B cell (primary cell): ENCODE results near the gene THUMPD2. TPM values are rescaled to one million over a fixed set of nuclear protein-coding genes. Genes with fewer than 3 reads are reported as not detected.

Source experiments
- ATAC-seq: fragments of 200-7000 bp; cut with Tn5 transposase; one replicate; pipeline ENCODE4 v1.10.0; 2021; ENCODE audit warnings: low read depth, mild to moderate bottlenecking, moderate number of reproducible peaks, moderate library complexity
- CTCF ChIA-PET: fragments of 350-600 bp; sonication (Branson Sonifier 250); formaldehyde crosslinking; loops from one replicate; lab custom pipeline; 2021; ENCODE audit warnings: antibody characterized with exemption, inconsistent platforms; lab: Charles Lee
- POLR2A ChIA-PET: fragments of 350-600 bp; sonication (Branson Sonifier 250); formaldehyde crosslinking; loops from one replicate; lab custom pipeline; 2021; ENCODE audit warnings: antibody characterized with exemption; lab: Charles Lee
- DNase-seq: peaks from one replicate; pipeline ENCODE4 v3.0.0; 2013
- H2AFZ ChIP-seq: 2 replicates; pipeline ENCODE4 v1.6.1; 2012; ENCODE audit warnings: mild to moderate bottlenecking, low read depth, low read length; ENCODE audit not compliant: insufficient read depth, poor library complexity, severe bottlenecking
- H3K27ac ChIP-seq, 2 donors: 1 replicate in 1 of 2; 2 replicates in 1 of 2; pipeline ENCODE4 v1.5.1; 2012 to 2013; ENCODE audit warnings: low read length in 2 of 2, mild to moderate bottlenecking in 2 of 2, moderate library complexity in 1 of 2
- H3K27me3 ChIP-seq, 4 experiments: fragments of 200-600 bp in 1 of 4; sonication (generic) in 1 of 4; replicated peaks in 1 of 4; 1 replicate in 2 of 4; 2 replicates in 2 of 4; pipeline versions ENCODE4 v1.6.1 to v1.7.0; 2013 to 2016; ENCODE audit warnings: low read length in 3 of 4, mild to moderate bottlenecking in 2 of 4, mixed read lengths in 1 of 4, moderate library complexity in 1 of 4; ENCODE audit not compliant: insufficient read depth in 4 of 4, control insufficient read depth in 3 of 4; ENCODE audit errors: control extremely low read depth in 1 of 4
- H3K36me3 ChIP-seq, 2 experiments: replicated peaks in 1 of 2; 1 replicate in 1 of 2; 2 replicates in 1 of 2; pipeline versions ENCODE4 v1.6.1 to v1.7.1; 2013; ENCODE audit warnings: low read length in 1 of 2; ENCODE audit not compliant: insufficient read depth in 2 of 2, control insufficient read depth in 1 of 2; ENCODE audit errors: control extremely low read depth in 1 of 2, extremely low read depth in 1 of 2
- H3K4me1 ChIP-seq, 2 donors: fragments of 200-600 bp in 1 of 2; sonication (generic) in 1 of 2; 1 replicate in 1 of 2; 2 replicates in 1 of 2; pipeline versions ENCODE4 v1.5.1 to v1.6.1; 2013 to 2017; ENCODE audit warnings: low read length in 2 of 2; ENCODE audit not compliant: control insufficient read depth in 2 of 2, insufficient read depth in 2 of 2
- H3K4me2 ChIP-seq: replicated peaks from 2 replicates; pipeline ENCODE3; 2012; ENCODE audit warnings: mild to moderate bottlenecking, low read depth, low read length; ENCODE audit not compliant: poor library complexity, severe bottlenecking
- H3K4me3 ChIP-seq, 5 experiments: fragments of 200-600 bp in 1 of 5; sonication (generic) in 1 of 5; 1 replicate in 3 of 5; 2 replicates in 2 of 5; pipeline versions ENCODE4 v1.5.1 to v1.7.0; 2011 to 2016; ENCODE audit warnings: low read length in 4 of 5, mild to moderate bottlenecking in 4 of 5, low read depth in 2 of 5, control low read depth in 1 of 5, moderate library complexity in 1 of 5; ENCODE audit not compliant: insufficient read depth in 1 of 5; ENCODE audit errors: control extremely low read depth in 1 of 5, extremely low read depth in 1 of 5
- H3K79me2 ChIP-seq: fragments of 200-600 bp; sonication (generic); one replicate; pipeline ENCODE4 v1.6.0; 2016; ENCODE audit warnings: low read length; ENCODE audit not compliant: control insufficient read depth, insufficient read depth
- H3K9ac ChIP-seq: fragments of 200-600 bp; sonication (generic); 2 replicates; pipeline ENCODE4 v1.6.1; 2017; ENCODE audit warnings: mild to moderate bottlenecking, low read length, moderate library complexity
- H3K9me3 ChIP-seq, 3 donors: one replicate each; pipeline versions ENCODE4 v1.6.1 to v1.7.1; 2013; ENCODE audit warnings: low read length in 2 of 3; ENCODE audit not compliant: control insufficient read depth in 2 of 3, insufficient read depth in 1 of 3; ENCODE audit errors: control extremely low read depth in 1 of 3
- H4K20me1 ChIP-seq: 2 replicates; pipeline ENCODE4 v1.6.0; 2012; ENCODE audit warnings: mild to moderate bottlenecking, low read length; ENCODE audit not compliant: insufficient read depth, control insufficient read depth, poor library complexity, severe bottlenecking
- H3K27ac Mint-ChIP-seq: one replicate; pipeline ENCODE4 v1.8.0; 2021; ENCODE audit warnings: mixed read lengths
- H3K27me3 Mint-ChIP-seq: one replicate; pipeline ENCODE4 v1.8.0; 2021; ENCODE audit warnings: mixed read lengths
- H3K4me1 Mint-ChIP-seq: one replicate; pipeline ENCODE4 v1.8.0; 2021; ENCODE audit warnings: mixed read lengths
- H3K4me3 Mint-ChIP-seq: one replicate; pipeline ENCODE4 v1.8.0; 2021; ENCODE audit warnings: mixed read lengths
- H3K9me3 Mint-ChIP-seq: one replicate; pipeline ENCODE4 v1.8.0; 2022; ENCODE audit warnings: mixed read lengths; ENCODE audit not compliant: insufficient read depth
- CTCF ChIP-seq: fragments of 200-600 bp; IDR thresholded peaks from one replicate; pipeline ENCODE4 v1.8.0; 2022; ENCODE audit warnings: antibody characterized with exemption, mild to moderate bottlenecking
- EZH2 ChIP-seq: IDR thresholded peaks from 2 replicates; pipeline ENCODE4 v1.6.1; 2012; ENCODE audit warnings: borderline replicate concordance, low read depth, mild to moderate bottlenecking, moderate library complexity, low read length; ENCODE audit not compliant: insufficient read depth, poor library complexity, severe bottlenecking
- WGBS: methylation state at CpG from one replicate; pipeline ENCODE4 v1.1.5; 2013; ENCODE audit warnings: missing lambda C conversion rate; ENCODE audit not compliant: insufficient coverage; 5-methylcytosine and 5-hydroxymethylcytosine counted together
- intact Hi-C: fragments of 100-400 bp; cut with micrococcal nuclease; formaldehyde crosslinking; loops from one replicate; pipeline ENCODE4 v1.10.0; 2022
- polyA plus RNA-seq: library from polyadenylated mRNA; depleted of rRNA; stranded (reverse); fragments of >200 nt; gene quantifications from 2 replicates; pipeline ENCODE4 v1.2.3, GENCODE V29; 2012
- total RNA-seq, 2 donors: library from RNA; stranded (reverse); fragments of 120-200 nt in 1 of 2; gene quantifications; 1 replicate in 1 of 2; 2 replicates in 1 of 2; pipeline versions ENCODE4 v1.2.3 to v1.2.4, GENCODE V29; 2013 to 2022

Gene THUMPD2
- total and polyA plus RNA-seq, 2 donors (not counting 1 experiment from before 2014, with no cell fraction given), result 11.0 to 14.8 TPM

GRCh38 chr2:39816845-39817244 is 37.8 kb upstream of the THUMPD2 start:
- peaks cover 0 to 5% (median 3%) of the 10 kb centered on the region in 3 donors for H3K9me3 ChIP-seq
- Mint-ChIP-seq H3K4me1 (no peaks in the 10 kb centered on the region), H3K4me3 (no peak overlapping the region), H3K9me3 (peaks cover 5% of the 10 kb centered on the region), H3K27ac (no peak overlapping the region), H3K27me3 (peaks cover 17% of the 10 kb centered on the region)
- H3K27ac ChIP-seq, result no peak overlapping the region
- intact Hi-C loops, result no loop called here
- H3K4me1 ChIP-seq, result no peaks in the 10 kb centered on the region
- no peaks in the 10 kb centered on the region for H4K20me1 ChIP-seq
- ATAC-seq (no peak), DNase-seq (no peak)
- no peaks in the 10 kb centered on the region for H3K36me3 ChIP-seq
- CTCF ChIA-PET, result interaction anchor here (1.9 kb wide), 1 partner anchor 21 kb away, joined by 4 read pairs; no protein-coding TSS in a partner anchor
- POLR2A ChIA-PET, result no interaction called here
- H3K9ac ChIP-seq, result no peak overlapping the region
- no peak overlapping the region for H3K4me2 ChIP-seq
- 98% methylated on average over 5 of the region's 8 CpGs for WGBS
- H3K79me2 ChIP-seq, result no peaks in the 10 kb centered on the region
- no peak overlapping the region for H2AFZ ChIP-seq
- H3K4me3 ChIP-seq, result no peak overlapping the region
- TF ChIP-seq CTCF, result no peak
- no peak for TF ChIP-seq EZH2
- H3K27me3 ChIP-seq, result no peaks in the 10 kb centered on the region

- H3K27me3 Mint-ChIP-seq, result peaks cover 17% of the 10 kb centered on the region
- H3K36me3 ChIP-seq, result no peaks in the 10 kb centered on the region
- peaks cover 0 to 5% (median 3%) of the 10 kb centered on the region in 3 donors for H3K9me3 ChIP-seq
- H3K9ac ChIP-seq, result no peak overlapping the region
- H3K4me2 ChIP-seq, result no peak overlapping the region
- no peak overlapping the region for H3K4me3 ChIP-seq
- no peak overlapping the region for H3K4me3 Mint-ChIP-seq
- ChIA-PET POLR2A (no interaction called here), CTCF (no interaction called here)
- no peaks in the 10 kb centered on the region for H4K20me1 ChIP-seq
- TF ChIP-seq EZH2 (no peak), CTCF (no peak)
- H3K4me1 Mint-ChIP-seq, result no peaks in the 10 kb centered on the region
- H3K4me1 ChIP-seq, result no peaks in the 10 kb centered on the region
- WGBS, result 100% methylated on average over 1 of the region's 3 CpGs
- H3K79me2 ChIP-seq, result no peaks in the 10 kb centered on the region
- H3K27ac Mint-ChIP-seq, result no peak overlapping the region
- intact Hi-C loops, result no loop called here
- no peak for DNase-seq
- no peak for ATAC-seq
- H3K27ac ChIP-seq, result no peak overlapping the region
- peaks cover 5% of the 10 kb centered on the region for H3K9me3 Mint-ChIP-seq
- no peak overlapping the region for H2AFZ ChIP-seq
- no peaks in the 10 kb centered on the region for H3K27me3 ChIP-seq
Measured at GRCh38 chr2:39816428-39816827, 37.4 kb upstream of the THUMPD2 start.
